AG10803 (cell line): Measurements from ENCODE around the gene CDC14B.
A peak's percentile ranks its signal among the peaks of the same experiment; 100 is the strongest.
"Not testable (repeated sequence)": the region's sequence is repeated elsewhere in the genome, so short reads cannot be mapped to it uniquely, and the experiment has no call there.

Source experiments
- DNase-seq: peaks from one replicate; pipeline ENCODE4 v3.0.0; 2010; ENCODE audit warnings: low read depth
- H3K4me3 ChIP-seq: 2 replicates; pipeline ENCODE4 v1.5.1; 2011; ENCODE audit warnings: mild to moderate bottlenecking, low read length, control low read depth
- TF ChIP-seq, protein P1 (sequence below): conservative IDR thresholded peaks from 2 replicates; pipeline ENCODE4 v1.5.1; 2011; ENCODE audit warnings: mild to moderate bottlenecking, low read length, control low read depth, inconsistent platforms

Gene CDC14B

DNA sequence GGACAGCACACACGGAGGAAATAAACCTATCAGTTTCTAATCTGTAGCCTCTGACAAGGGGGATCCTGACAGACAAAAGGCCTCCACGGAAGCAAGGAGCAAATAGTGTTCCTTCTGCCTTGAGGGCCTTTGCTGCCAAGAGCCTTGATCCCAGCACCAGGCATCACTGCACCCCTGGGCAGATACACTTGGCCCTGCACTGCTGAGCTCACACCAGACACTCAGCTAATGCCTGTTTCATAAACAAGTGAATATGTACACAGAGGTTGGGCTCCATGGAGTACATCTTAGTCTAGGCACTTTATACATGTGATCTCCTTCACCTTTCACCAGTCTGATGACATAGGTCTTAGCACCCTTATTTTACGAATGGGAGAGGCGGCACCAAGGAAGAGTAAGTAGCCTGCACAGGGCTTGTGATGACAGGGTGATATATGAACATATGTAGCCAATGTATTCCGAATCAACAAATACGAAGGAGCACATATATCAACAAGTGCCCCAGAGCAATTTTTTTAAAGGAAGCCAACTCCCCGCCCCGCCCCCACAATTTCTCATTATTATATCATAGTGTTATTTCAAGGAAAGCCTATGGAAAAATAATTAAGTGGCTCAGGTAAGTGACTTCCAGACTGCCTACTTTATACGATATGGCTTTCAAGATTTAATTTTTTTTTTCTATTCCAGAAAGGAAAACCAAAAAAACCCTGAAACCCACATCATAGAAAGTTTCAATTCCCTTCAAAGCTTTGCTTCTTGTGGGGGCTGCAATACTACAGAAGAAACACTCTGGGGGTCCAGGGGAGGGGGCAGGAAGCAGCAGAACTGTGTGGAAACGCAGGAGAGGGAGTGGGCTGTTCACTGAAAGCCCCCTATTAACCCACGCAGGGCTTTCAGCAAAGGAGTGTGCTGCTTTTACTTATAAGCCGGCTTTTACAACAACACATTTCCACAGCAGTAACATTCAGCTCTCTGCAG is 32.0 kb downstream of the CDC14B start:
- TF ChIP-seq, protein P1, sequence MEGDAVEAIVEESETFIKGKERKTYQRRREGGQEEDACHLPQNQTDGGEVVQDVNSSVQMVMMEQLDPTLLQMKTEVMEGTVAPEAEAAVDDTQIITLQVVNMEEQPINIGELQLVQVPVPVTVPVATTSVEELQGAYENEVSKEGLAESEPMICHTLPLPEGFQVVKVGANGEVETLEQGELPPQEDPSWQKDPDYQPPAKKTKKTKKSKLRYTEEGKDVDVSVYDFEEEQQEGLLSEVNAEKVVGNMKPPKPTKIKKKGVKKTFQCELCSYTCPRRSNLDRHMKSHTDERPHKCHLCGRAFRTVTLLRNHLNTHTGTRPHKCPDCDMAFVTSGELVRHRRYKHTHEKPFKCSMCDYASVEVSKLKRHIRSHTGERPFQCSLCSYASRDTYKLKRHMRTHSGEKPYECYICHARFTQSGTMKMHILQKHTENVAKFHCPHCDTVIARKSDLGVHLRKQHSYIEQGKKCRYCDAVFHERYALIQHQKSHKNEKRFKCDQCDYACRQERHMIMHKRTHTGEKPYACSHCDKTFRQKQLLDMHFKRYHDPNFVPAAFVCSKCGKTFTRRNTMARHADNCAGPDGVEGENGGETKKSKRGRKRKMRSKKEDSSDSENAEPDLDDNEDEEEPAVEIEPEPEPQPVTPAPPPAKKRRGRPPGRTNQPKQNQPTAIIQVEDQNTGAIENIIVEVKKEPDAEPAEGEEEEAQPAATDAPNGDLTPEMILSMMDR = no peak
- H3K4me3 ChIP-seq = no peak overlapping the region
- DNase-seq = no peak

DNA sequence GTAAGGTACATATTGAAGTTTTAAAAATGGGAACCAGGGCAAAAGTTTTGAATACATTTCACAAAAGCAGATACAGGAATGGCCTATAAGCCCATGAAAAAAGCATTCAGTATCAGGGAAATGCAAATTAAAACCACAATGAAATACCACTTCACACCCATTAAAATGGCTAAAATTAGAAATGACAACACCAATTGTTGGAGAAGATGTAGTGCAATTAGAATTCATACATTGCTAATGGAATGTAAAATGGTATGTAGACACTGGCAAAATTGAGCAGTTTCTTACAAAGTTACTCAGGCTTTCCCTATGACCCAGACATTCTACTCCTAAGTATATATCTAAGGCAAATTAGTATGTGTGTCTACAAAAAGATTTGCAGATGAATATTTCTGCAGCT is 34.2 kb downstream of the CDC14B start:
- TF ChIP-seq, protein P1 = no peak
- no peak overlapping the region for H3K4me3 ChIP-seq
- peak; percentile 31 for DNase-seq

DNA sequence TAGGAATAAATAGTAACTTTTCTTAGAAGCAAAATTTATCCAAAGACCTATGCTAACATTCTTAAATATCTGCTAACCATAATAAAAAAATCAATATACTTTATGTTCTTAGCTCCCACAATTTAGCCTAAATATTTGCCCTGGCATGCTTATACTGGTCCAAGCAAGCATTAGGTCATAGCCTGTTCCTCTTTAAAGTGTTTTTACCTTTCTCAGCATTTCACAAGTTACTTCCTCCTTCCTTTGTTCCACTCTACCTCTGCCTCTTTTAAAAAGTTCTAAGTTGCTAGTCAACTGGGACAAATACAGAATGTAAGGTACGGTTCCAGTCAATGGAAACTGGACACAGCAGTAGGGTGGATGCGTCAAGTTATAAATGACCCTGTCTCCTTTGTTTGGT is 37.4 kb downstream of the CDC14B start:
- H3K4me3 ChIP-seq, DNase-seq: not testable (repeated sequence)

DNA sequence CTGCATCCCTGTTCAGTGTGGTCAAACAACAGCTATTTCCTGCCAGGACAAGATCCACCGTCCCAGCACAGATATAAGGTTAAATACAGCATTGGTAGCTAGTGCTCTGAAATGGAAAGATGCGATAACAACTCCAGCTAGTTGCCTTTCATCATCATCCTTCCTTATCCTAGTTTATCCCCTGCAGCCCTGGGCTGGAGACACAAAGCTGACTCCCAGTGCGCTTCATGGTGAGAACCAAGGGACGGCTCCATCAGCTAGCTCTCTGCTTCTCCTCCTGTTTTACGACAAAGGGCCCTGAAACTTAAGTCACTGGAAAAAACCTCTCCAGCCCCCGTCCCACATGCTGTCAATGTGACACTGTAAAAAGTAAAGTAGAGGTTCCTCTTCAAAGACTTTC is 37.9 kb downstream of the CDC14B start:
- TF ChIP-seq, protein P1 = no peak
- DNase-seq = no peak
- H3K4me3 ChIP-seq = no peak overlapping the region

DNA sequence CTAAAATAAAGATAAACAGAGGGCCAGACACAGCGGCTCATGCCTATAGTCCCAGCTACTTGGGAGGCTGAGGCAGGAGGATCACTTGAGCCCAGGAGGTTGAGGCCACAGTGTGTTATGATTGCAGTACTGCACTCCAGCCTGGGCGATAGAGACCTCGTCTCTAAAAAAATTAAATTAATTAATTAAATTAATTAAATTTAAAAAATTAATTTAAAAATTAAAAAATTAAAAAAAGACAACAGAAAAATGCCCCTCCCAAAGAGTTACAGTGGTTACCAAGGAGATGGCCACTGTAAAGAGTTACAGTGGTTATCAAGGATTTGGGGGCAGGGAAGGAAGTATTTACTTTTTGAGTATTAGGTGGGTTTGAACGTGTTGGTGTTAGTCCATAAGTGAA is 38.3 kb downstream of the CDC14B start:
- TF ChIP-seq, protein P1 = no peak
- no peak overlapping the region for H3K4me3 ChIP-seq
- DNase-seq = no peak

DNA sequence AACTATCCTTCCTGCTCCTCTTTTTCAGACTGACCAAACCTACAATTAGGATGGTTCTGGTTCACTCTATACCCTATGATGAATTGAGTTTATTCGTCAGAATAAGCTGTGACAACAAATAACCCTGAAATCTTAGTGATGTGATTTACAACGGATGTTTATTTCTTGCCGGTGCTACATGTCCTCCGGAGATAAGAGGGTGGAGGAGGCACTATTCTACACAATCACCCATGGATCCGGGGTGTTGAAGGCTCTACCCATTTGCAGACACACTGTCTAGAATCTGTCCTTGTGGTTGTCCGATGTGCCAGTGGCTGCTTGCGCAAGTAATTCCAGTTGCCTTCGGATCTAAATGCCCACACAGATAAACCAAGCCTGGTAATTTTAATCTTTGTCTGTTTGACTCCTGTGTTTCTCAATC is 44.7 kb downstream of the CDC14B start:
- no peak overlapping the region for H3K4me3 ChIP-seq
- TF ChIP-seq, protein P1 = no peak
- no peak for DNase-seq

DNA sequence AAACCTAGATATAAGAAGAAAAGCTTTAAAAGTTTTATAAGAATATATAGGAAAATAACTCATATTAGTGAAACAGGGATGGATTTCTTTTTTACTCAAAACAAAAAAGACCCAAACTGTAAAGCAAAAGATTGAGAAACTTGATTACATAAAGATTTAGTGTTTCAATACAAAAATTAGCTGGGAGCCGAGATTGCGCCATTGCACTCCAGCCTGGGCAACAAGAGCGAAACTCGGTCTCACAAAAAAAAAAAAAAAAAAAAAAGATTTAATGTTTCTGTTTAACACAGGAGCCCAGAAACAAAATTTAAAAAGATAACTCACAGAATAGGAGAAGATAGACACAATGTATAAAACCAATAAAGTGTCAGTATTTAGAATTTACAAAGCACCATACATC is 45.2 kb downstream of the CDC14B start:
- TF ChIP-seq, protein P1 = no peak
- no peak overlapping the region for H3K4me3 ChIP-seq
- DNase-seq = no peak
